Kidney epithelial cell (primary cell): ENCODE results near the gene SDC1. TPM values are rescaled to one million over a fixed set of nuclear protein-coding genes. Genes with fewer than 3 reads are reported as not detected.

Experiments used
- DNase-seq: peaks from one replicate; pipeline ENCODE4 v3.0.0-alpha.2; 2010; ENCODE audit warnings: low read depth
- H3K27me3 ChIP-seq: 2 replicates; pipeline ENCODE4 v1.6.0; 2011; ENCODE audit warnings: low read length; ENCODE audit not compliant: control insufficient read depth, insufficient read depth
- H3K36me3 ChIP-seq: 2 replicates; pipeline ENCODE4 v1.5.1; 2011; ENCODE audit warnings: low read length; ENCODE audit not compliant: control insufficient read depth, insufficient read depth
- H3K4me3 ChIP-seq: 2 replicates; pipeline ENCODE4 v1.5.1; 2011; ENCODE audit warnings: low read depth, mild to moderate bottlenecking, control low read depth, low read length
- total RNA-seq: library from RNA; depleted of rRNA; stranded (reverse); fragments of >200 nt; gene quantifications from 2 replicates; pipeline ENCODE4 v1.2.3, GENCODE V29; 2015
- TF ChIP-seq, protein P1 (sequence below): IDR thresholded peaks from 2 replicates; pipeline ENCODE4 v1.5.1; 2011; ENCODE audit warnings: mild to moderate bottlenecking, moderate library complexity, low read length, control low read depth, inconsistent platforms; ENCODE audit not compliant: insufficient read depth, poor library complexity, severe bottlenecking

The SDC1 gene
- total RNA-seq, 1 donor from 2014 or later = 184 TPM

GRCh38 chr2:20178249-20178607 lies 46.7 kb downstream of the SDC1 start:
- Histone ChIP-seq H3K4me3 (no peak overlapping the region), H3K27me3 (no peaks in the 10 kb centered on the region), H3K36me3 (no peaks in the 10 kb centered on the region)
- DNase-seq = no peak
- TF ChIP-seq, protein P1, sequence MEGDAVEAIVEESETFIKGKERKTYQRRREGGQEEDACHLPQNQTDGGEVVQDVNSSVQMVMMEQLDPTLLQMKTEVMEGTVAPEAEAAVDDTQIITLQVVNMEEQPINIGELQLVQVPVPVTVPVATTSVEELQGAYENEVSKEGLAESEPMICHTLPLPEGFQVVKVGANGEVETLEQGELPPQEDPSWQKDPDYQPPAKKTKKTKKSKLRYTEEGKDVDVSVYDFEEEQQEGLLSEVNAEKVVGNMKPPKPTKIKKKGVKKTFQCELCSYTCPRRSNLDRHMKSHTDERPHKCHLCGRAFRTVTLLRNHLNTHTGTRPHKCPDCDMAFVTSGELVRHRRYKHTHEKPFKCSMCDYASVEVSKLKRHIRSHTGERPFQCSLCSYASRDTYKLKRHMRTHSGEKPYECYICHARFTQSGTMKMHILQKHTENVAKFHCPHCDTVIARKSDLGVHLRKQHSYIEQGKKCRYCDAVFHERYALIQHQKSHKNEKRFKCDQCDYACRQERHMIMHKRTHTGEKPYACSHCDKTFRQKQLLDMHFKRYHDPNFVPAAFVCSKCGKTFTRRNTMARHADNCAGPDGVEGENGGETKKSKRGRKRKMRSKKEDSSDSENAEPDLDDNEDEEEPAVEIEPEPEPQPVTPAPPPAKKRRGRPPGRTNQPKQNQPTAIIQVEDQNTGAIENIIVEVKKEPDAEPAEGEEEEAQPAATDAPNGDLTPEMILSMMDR = no peak

DNA sequence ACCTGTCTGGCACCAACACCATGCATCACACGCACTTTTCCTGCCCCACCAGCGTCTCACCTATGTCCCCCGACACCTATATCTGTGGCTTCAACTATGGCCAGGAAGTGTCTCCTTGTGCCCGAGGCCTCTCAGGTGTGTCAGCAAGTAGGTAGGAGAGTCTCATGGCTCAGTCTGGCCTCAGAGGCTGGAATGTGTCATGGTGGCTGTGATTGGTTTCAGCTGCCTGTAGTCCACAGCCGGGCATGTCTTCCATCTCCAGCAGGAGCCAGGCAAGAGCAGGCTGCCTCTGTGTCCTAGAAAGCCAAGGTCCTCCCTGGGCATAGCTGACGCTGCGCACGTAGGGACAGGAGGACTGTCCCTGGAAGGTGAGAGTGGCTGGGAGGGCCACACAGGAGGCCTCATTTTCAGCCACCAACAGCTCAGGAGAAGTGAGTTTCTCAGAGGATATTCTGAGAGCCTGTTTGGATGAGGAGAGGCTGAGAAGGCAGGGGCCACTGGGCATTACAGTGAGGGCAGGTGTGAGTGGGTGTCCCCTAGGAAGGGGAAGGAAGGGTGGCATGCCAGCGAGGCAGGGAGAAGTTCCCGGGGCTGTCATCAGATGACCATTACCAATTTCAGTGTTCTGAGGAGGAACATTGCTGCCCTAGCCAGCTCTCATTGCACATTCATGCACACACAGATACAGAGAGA lies 47.2 kb downstream of the SDC1 start:
- DNase-seq = no peak
- TF ChIP-seq, protein P1 = no peak
- Histone ChIP-seq H3K36me3 (no peaks in the 10 kb centered on the region), H3K27me3 (no peaks in the 10 kb centered on the region), H3K4me3 (no peak overlapping the region)

DNA sequence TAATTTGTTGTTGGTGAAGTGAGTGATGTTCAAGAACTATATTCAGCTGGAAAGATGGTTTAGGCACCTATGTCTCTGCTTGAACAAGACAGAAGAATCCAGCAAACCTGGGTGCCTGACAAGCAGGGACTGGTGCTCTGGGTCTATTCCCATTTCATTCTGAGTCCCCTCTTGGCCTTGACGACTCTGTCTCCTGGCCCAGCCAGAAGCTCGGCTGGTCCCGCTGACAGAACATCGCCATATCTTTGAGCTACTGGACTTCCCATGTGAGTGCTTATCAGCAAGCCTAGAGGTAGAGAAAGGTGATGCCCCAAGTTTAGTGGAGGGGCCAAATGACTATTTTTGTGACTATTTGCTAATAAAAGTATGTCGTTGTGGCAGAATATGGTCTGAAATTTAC lies 48.2 kb downstream of the SDC1 start:
- Histone ChIP-seq H3K36me3 (no peaks in the 10 kb centered on the region), H3K27me3 (no peaks in the 10 kb centered on the region), H3K4me3 (no peak overlapping the region)
- no peak for DNase-seq
- TF ChIP-seq, protein P1 = no peak

GRCh38 chr2:20175931-20176330 lies 49.0 kb downstream of the SDC1 start:
- DNase-seq = no peak
- no peaks in the 10 kb centered on the region for H3K27me3 ChIP-seq
- TF ChIP-seq, protein P1 = no peak
- H3K36me3 ChIP-seq = no peaks in the 10 kb centered on the region
- no peak overlapping the region for H3K4me3 ChIP-seq

DNA sequence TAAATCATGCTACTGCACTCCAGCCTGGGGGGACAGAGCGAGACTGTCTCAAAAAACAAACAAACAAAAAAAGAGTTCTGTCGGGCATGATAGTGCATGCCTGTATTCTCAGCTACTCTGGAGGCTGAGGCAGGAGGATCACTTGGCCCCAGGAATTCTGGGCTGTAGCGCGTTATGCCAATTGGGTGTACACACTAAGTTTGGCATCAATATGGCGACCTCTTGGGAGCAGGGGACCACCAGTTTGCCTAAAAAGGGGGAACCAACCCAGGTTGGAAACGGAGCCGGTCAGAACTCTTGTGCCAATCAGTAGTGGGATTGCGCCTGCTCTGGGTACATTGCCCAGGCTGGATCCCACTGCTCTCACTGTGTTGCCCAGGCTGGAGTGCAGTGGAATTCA lies 49.7 kb downstream of the SDC1 start:
- Histone ChIP-seq H3K36me3 (no peaks in the 10 kb centered on the region), H3K4me3 (no peak overlapping the region), H3K27me3 (no peaks in the 10 kb centered on the region)
- TF ChIP-seq, protein P1 = no peak
- DNase-seq = no peak

DNA sequence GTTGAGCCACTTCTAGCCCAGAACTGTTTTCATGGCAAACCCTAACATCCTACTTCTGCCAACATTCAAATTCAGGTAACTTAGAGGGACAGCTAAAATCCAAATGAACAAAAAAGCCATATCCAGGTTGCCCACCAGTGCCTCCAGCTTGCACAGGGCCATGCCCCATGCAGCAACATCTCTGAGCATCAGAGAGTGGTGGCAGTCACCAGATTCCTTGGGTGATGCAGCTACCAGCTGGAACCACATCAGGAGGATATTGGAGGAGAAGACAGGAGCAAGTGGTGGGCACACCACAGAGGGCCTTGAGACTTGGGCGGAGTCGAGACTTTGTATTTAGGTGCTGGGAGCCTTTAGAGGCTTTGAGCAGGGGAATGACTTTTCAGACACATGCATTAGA lies 50.5 kb downstream of the SDC1 start:
- H3K4me3 ChIP-seq = no peak overlapping the region
- H3K27me3 ChIP-seq = no peaks in the 10 kb centered on the region
- TF ChIP-seq, protein P1 = no peak
- DNase-seq = no peak
- H3K36me3 ChIP-seq = no peaks in the 10 kb centered on the region
